Stimulated activated effector memory CD8-positive, alpha-beta T cell treated with anti-CD3 and anti-CD28 coated beads, Interleukin-12 subunit alpha, Interleukin-12 subunit beta, amount 100 ng/mL, for 72 hours (primary cell): ENCODE results near the gene TNFRSF12A.

Experiments used
- ATAC-seq: fragments of 150-1000 bp; cut with Tn5 transposase; 2 replicates; pipeline ENCODE4 v1.10.0; 2021
- DNase-seq, 2 donors: peaks; one replicate each; pipeline ENCODE4 v3.0.0; 2021 to 2022; ENCODE audit warnings: low spot score in 2 of 2
- H3K27ac Mint-ChIP-seq: one replicate; pipeline ENCODE4 v1.8.0; 2022; ENCODE audit warnings: mild to moderate bottlenecking, mixed read lengths
- H3K36me3 Mint-ChIP-seq: one replicate; pipeline ENCODE4 v1.8.0; 2022; ENCODE audit warnings: mild to moderate bottlenecking, mixed read lengths
- H3K4me1 Mint-ChIP-seq: one replicate; pipeline ENCODE4 v1.8.0; 2022; ENCODE audit warnings: mixed read lengths
- H3K4me3 Mint-ChIP-seq: one replicate; pipeline ENCODE4 v1.8.0; 2022; ENCODE audit warnings: mild to moderate bottlenecking, mixed read lengths
- H3K9me3 Mint-ChIP-seq: one replicate; pipeline ENCODE4 v1.8.0; 2022; ENCODE audit warnings: mixed read lengths

TNFRSF12A gene

DNA sequence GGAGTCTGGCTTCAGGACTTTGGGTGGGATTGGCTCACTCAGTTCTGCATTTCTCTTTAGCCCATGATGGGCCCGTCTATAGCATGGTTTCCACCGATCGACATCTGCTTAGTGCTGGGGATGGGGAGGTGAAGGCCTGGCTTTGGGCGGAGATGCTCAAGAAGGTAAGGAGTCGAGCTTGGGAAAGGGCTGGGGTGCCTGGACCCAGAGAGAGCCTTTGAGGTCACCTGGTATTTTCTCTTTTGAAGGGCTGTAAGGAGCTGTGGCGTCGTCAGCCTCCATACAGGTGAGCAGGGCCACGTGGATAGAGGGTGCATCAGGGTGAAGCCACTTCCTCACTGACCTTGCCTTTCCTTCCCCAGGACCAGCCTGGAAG lies 5.8 kb downstream of the TNFRSF12A start:
- Mint-ChIP-seq H3K4me1 (peaks cover 75% of the 10 kb centered on the region), H3K4me3 (no peak overlapping the region)
- no peak for ATAC-seq

DNA sequence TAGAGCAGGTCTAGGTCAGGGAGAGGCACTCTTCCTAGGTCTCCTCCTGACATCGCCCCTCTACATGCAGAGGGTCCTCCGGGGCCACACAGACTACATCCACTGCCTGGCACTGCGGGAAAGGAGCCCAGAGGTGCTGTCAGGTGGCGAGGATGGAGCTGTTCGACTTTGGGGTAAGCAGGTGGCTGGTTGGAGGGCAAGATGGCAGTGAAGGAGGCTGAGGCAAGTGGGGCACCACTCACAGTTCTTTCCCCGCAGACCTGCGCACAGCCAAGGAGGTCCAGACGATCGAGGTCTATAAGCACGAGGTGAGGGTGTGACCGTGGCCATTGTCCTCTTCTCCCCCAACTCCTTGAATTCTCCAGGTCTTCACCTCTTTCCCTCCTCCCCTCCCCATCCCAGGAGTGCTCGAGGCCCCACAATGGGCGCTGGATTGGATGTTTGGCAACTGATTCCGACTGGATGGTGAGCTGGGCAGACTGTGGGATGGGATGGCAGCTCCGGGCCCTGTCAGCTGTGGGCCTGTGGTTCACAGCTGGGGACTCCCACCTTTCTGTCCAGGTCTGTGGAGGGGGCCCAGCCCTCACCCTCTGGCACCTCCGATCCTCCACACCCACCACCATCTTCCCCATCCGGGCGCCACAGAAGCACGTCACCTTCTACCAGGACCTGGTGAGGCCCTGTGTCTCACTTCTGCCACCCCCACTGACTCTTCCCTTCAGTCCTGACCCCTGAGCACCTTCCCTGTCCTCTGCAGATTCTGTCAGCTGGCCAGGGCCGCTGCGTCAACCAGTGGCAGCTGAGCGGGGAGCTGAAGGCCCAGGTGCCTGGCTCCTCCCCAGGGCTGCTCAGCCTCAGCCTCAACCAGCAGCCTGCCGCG lies 6.7 kb downstream of the TNFRSF12A start:
- Mint-ChIP-seq H3K4me1 (peaks cover 68% of the 10 kb centered on the region), H3K9me3 (no peaks in the 10 kb centered on the region), H3K4me3 (no peak overlapping the region), H3K36me3 (peaks cover 70% of the 10 kb centered on the region), H3K27ac (no peak overlapping the region)
- ATAC-seq (no peak), DNase-seq (no peak)

More for the DNA sequence above, 5.8 kb downstream of the TNFRSF12A start:
- H3K36me3 Mint-ChIP-seq = peaks cover 78% of the 10 kb centered on the region
- no peaks in the 10 kb centered on the region for H3K9me3 Mint-ChIP-seq
- H3K27ac Mint-ChIP-seq = no peak overlapping the region
- DNase-seq = no peak

DNA sequence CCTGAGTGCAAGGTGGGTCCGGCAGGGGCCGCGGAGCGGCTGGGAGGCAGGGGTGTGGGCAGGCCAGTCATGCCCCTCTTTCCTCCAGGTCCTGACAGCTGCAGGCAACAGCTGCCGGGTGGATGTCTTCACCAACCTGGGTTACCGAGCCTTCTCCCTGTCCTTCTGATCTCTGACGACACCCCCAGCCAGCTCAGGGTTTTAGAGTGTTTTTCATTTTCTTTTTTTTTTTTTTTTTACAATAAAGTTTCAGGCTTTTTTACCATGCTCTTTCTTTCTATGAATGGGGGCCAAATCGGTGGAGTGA lies 7.3 kb downstream of the TNFRSF12A start:
- ATAC-seq (no peak), DNase-seq (no peak)
- H3K27ac Mint-ChIP-seq = no peak overlapping the region
- H3K36me3 Mint-ChIP-seq = peaks cover 64% of the 10 kb centered on the region
- peaks cover 66% of the 10 kb centered on the region for H3K4me1 Mint-ChIP-seq
- peak overlapping the region; percentile 81 for H3K4me3 Mint-ChIP-seq
- H3K9me3 Mint-ChIP-seq = no peaks in the 10 kb centered on the region

DNA sequence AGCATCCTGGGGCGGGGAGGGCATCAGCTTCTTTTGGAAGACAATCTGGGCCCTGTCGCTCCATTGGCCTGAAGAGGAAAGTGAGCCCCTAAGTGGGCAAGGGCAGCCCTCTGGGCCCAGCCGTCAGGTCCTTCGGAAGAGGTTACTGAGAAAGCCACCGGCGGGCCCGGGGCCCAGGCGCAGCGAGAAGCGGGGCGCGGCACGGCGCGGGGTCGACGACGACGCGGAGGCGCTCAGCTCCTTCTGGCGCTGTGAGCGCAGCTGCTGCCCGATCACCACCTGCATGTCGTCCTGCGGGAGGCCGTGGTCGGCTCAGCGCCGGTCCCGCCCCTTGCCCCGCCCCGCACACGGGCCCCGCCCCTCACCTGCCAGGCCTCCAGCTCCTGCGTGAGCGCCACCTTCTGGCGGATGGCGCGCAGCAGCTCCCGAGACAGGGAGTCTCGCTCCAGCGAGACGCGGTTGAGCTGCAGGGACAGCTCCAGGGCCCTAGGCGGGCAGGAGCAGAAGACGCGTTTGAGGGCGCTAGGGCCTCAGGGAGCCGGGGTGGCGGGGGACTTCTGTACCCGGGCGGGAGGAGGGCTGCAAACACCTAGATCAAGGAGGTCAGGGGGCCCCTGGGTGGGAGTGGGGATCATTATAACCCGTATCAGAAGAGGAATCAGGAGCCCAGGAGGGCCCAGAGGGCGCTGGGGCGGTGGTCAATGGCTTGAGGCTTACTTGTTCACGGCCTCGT lies 8.0 kb downstream of the TNFRSF12A start:
- no peaks in the 10 kb centered on the region for H3K9me3 Mint-ChIP-seq
- peaks cover 66% of the 10 kb centered on the region for H3K4me1 Mint-ChIP-seq
- H3K36me3 Mint-ChIP-seq = peaks cover 59% of the 10 kb centered on the region
- DNase-seq (peak; percentile 88 to 90), ATAC-seq (peak; percentile 41)
- H3K4me3 Mint-ChIP-seq = peak overlapping the region; percentile 81
- peak overlapping the region; percentile 74 for H3K27ac Mint-ChIP-seq

GRCh38 chr16:3028716-3029319 lies 8.7 kb downstream of the TNFRSF12A start:
- peak overlapping the region; percentile 81 for H3K4me3 Mint-ChIP-seq
- no peaks in the 10 kb centered on the region for H3K9me3 Mint-ChIP-seq
- peaks cover 61% of the 10 kb centered on the region for H3K4me1 Mint-ChIP-seq
- ATAC-seq (no peak), DNase-seq (no peak)
- H3K36me3 Mint-ChIP-seq = peaks cover 52% of the 10 kb centered on the region
- H3K27ac Mint-ChIP-seq = peak overlapping the region; percentile 74

- ATAC-seq (peak; percentile 78), DNase-seq (peak in 1 of 2 donors; percentile 54)
- Mint-ChIP-seq H3K9me3 (no peaks in the 10 kb centered on the region), H3K4me1 (peaks cover 54% of the 10 kb centered on the region), H3K36me3 (peaks cover 45% of the 10 kb centered on the region), H3K4me3 (peak overlapping the region; percentile 81), H3K27ac (peak overlapping the region; percentile 74)
Measured at GRCh38 chr16:3029491-3030221, 9.5 kb downstream of the TNFRSF12A start.

DNA sequence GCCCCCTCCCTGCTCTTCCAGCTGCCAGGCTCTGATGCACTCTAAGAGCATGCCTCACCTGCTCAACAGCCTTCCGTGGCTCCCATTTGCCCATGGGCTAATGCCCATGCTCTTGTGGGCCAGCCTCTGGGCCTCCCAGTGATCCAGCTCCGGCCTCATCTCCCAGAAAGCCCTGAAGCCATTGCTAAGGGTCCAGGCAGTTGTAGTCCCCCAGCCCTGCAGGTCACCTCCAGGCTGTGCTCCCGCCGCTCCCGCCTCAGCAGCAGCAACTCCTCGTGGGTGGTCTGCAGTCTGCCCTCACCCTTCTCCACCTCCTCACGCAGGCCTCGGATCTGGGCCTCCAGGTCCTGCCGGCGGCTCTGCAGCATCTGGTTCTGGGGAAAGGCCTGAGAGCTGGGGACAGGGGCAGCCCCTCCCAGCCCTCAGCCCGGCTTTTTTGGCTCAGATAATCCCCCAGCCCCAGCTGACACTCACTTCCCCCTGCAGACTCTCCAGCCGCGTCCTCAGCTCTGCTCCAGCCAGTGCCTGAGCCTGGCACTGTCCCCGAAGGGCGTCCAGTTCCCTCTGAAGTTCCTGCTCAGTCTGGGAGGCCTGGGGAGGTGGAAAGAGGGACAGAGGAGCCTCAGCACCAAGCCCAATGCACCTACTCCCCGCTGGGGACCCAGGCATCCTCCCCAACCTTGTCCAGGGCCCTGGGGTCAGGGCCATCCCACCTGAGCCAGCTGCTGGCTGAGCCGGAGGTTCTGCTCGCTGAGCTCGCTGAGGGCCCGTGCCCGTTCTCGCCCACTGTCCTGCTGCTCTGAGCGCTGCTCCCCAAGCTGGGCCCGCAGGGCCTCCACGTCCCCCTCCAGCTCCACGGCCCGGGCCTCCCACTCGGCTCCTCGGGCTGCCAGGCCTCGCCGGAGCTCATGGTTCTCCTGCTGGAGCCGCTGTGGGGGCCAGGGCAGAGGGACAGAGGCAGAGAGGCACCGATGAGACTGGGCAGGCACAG lies 10.3 kb downstream of the TNFRSF12A start:
- no peak for ATAC-seq
- H3K9me3 Mint-ChIP-seq = no peaks in the 10 kb centered on the region
- H3K4me3 Mint-ChIP-seq = peak overlapping the region; percentile 81
- H3K27ac Mint-ChIP-seq = no peak overlapping the region
- peaks cover 36% of the 10 kb centered on the region for H3K36me3 Mint-ChIP-seq
- DNase-seq = no peak
- peaks cover 49% of the 10 kb centered on the region for H3K4me1 Mint-ChIP-seq

- no peak for ATAC-seq
- Mint-ChIP-seq H3K4me3 (no peak overlapping the region), H3K36me3 (peaks cover 15% of the 10 kb centered on the region), H3K9me3 (no peaks in the 10 kb centered on the region), H3K27ac (no peak overlapping the region), H3K4me1 (peaks cover 41% of the 10 kb centered on the region)
- no peak for DNase-seq
Measured at GRCh38 chr16:3032624-3033023, 12.5 kb downstream of the TNFRSF12A start.

DNA sequence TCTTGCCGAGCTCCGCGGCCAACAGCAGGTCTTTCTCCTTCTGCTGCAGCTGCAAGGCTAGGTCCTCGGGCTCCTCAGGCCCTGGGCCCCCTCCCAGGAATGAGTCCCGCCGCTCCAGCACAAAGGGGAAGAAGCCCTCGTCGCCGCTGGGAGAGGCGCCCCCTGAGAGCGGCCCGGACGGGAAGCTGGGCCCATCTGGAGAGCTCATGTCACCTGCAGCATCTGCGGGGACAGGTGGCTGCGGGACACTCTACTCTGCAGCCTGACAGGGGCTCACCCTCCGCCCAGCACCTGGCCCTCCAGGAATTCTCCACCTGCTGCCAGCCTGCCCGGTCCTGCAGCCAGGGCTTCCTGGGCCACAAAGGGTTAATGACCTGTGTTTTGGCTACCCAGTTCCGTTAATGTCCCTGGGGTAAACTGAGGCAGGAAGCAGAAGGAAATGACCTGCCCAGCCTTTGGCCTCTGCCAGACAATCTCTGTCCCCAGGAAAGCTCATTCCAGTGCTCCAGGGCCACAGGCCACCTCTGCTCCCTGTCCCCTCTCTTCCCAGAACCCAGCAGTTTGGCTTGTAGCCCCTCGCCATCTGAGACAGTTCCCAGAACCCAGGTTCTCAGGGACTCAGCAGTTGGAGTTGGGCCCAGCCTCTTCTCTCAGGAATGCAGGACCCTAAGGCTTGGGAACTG lies 15.3 kb downstream of the TNFRSF12A start:
- no peak for DNase-seq
- Mint-ChIP-seq H3K27ac (no peak overlapping the region), H3K4me3 (no peak overlapping the region), H3K4me1 (peaks cover 19% of the 10 kb centered on the region), H3K36me3 (no peaks in the 10 kb centered on the region), H3K9me3 (no peaks in the 10 kb centered on the region)
- no peak for ATAC-seq

- no peak overlapping the region for H3K27ac Mint-ChIP-seq
- no peaks in the 10 kb centered on the region for H3K9me3 Mint-ChIP-seq
- peaks cover 17% of the 10 kb centered on the region for H3K4me1 Mint-ChIP-seq
- no peak overlapping the region for H3K4me3 Mint-ChIP-seq
- no peaks in the 10 kb centered on the region for H3K36me3 Mint-ChIP-seq
- DNase-seq = no peak
- ATAC-seq = no peak
Measured at GRCh38 chr16:3035972-3036725, 16.0 kb downstream of the TNFRSF12A start.

DNA sequence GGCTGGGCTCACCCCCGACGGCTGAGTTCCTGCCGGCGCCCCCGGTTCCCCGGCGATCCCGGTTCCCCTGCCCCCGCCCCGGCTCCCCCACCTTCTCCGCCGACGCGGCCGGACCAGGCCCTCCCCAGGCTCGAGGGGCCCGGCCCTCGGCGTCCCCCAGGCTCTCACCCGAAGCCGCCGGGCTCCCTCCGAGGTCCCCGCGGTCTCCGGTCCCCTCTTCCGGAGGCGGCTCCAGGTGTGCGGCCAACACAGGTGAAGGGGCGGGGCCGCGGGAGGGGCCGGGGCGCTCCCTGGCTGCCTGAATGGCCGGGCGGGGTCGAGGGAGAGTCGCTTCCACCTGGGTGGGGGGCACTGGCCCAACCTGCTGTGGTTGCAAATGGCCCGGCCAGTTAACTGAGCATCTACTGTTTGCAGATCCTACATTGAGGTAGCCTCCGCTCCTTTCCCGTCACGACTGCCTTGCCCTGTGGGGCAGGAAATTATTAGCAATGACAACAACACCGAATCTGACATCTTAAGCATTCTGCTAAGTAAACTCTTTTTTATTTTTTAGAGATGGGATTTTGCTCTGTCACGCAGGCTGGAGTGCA lies 16.7 kb downstream of the TNFRSF12A start, which contains the start of gene BICDL2:
TSS of gene BICDL2 (minus strand) at position 219 of the 590 bp plus-strand sequence. CDS start 1,448 bp downstream, outside the sequence.
- Mint-ChIP-seq H3K4me1 (peaks cover 17% of the 10 kb centered on the region), H3K4me3 (peak within 1 kb of the TSS; percentile 30), H3K27ac (peak within 1 kb of the TSS; percentile 45), H3K36me3 (no peaks in the 10 kb centered on the region), H3K9me3 (no peaks in the 10 kb centered on the region)
- ATAC-seq = no peak
- no peak for DNase-seq

DNA sequence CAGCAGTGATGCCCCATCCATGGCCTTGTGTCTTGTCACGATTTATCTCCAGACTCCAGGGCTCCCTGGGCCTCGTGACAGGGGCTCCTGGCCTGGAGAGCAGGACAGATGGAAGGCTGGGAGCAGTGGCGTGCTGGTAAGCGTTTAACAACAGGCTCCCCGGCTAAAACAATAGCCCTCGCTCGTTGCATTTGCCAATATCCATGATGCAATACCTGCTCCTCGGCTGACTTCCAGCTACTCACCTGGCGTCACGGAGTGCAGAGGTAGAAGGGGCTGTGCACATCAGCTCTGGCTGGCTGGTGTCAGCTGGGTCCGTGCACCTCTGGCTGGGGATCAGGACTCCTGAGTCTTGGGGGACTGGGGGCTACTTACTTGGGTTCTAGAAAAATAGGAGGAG lies 18.1 kb downstream of the TNFRSF12A start:
- Mint-ChIP-seq H3K27ac (no peak overlapping the region), H3K36me3 (no peaks in the 10 kb centered on the region), H3K9me3 (no peaks in the 10 kb centered on the region), H3K4me3 (no peak overlapping the region), H3K4me1 (peaks cover 5% of the 10 kb centered on the region)
- DNase-seq (no peak), ATAC-seq (no peak)

- Mint-ChIP-seq H3K9me3 (no peaks in the 10 kb centered on the region), H3K36me3 (no peaks in the 10 kb centered on the region), H3K27ac (no peak overlapping the region), H3K4me3 (no peak overlapping the region), H3K4me1 (peaks cover 4% of the 10 kb centered on the region)
- no peak for DNase-seq
- ATAC-seq = no peak
Measured at GRCh38 chr16:3038896-3039295, 18.7 kb downstream of the TNFRSF12A start.
